Progenitor cell of endocrine pancreas (in vitro differentiated cells): ENCODE results near the gene RFESD. TPM values are rescaled to one million over a fixed set of nuclear protein-coding genes. Genes with fewer than 3 reads are reported as not detected.

ENCODE experiments used
- DNase-seq: peaks from one replicate; pipeline ENCODE4 v3.0.0; 2021; ENCODE audit warnings: low spot score; ENCODE audit not compliant: unreplicated experiment
- H3K27ac Mint-ChIP-seq: 2 replicates; pipeline ENCODE4 v1.8.0; 2021; ENCODE audit warnings: mild to moderate bottlenecking, moderate library complexity, mixed read lengths
- H3K27me3 Mint-ChIP-seq: 2 replicates; pipeline ENCODE4 v1.8.0; 2021; ENCODE audit warnings: mixed read lengths
- H3K36me3 Mint-ChIP-seq: 2 replicates; pipeline ENCODE4 v1.8.0; 2022; ENCODE audit warnings: mixed read lengths; ENCODE audit not compliant: insufficient read depth
- H3K4me1 Mint-ChIP-seq: 2 replicates; pipeline ENCODE4 v1.8.0; 2021; ENCODE audit warnings: low read depth, mixed read lengths
- H3K4me3 Mint-ChIP-seq: 2 replicates; pipeline ENCODE4 v1.8.0; 2021; ENCODE audit warnings: low read depth, mild to moderate bottlenecking, moderate library complexity, mixed read lengths
- H3K9me3 Mint-ChIP-seq: 2 replicates; pipeline ENCODE4 v1.8.0; 2021; ENCODE audit warnings: low read depth, mixed read lengths
- total RNA-seq: library from RNA; stranded (reverse); gene quantifications from 2 replicates; pipeline ENCODE4 v1.2.1, GENCODE V29; 2021
- TF ChIP-seq, protein P1 (sequence below): fragments of 200-600 bp; sonication (generic); IDR thresholded peaks from one replicate; pipeline ENCODE4 v1.5.0; 2021; ENCODE audit warnings: antibody characterized with exemption, mild to moderate bottlenecking; ENCODE audit not compliant: unreplicated experiment

Gene RFESD
- total RNA-seq, 1 donor from 2014 or later: 2.9 TPM

DNA sequence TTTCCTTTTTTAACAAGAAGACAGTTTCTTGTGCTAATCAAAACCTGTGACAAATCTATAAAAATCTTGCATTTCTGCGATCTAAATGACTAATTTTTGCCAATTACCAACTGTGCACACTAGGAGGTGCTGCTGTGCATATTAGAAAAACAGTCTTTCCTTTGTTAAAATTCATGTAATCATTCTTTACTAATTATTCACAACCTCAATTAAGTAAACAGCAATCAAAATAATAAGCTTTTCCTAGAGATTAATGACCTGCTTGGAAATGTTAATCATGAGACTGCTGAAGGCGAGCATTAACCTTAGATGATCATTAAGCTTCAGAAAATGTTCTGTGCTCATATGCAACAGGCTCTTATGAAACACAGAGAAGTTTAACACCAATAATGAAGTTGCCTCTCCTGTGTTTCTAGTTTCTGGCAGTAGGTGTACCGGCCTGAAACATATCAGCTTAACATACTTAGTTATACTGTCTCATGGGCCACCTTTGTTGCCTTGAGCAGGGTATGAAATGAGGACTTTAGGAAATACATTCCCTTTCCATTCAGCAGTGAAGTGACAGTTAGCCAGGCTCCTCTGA, 17.7 kb downstream of the RFESD start:
- no peaks in the 10 kb centered on the region for H3K27me3 Mint-ChIP-seq
- H3K4me1 Mint-ChIP-seq: peaks cover 5% of the 10 kb centered on the region
- no peak for DNase-seq
- H3K36me3 Mint-ChIP-seq: no peaks in the 10 kb centered on the region
- TF ChIP-seq, protein P1, sequence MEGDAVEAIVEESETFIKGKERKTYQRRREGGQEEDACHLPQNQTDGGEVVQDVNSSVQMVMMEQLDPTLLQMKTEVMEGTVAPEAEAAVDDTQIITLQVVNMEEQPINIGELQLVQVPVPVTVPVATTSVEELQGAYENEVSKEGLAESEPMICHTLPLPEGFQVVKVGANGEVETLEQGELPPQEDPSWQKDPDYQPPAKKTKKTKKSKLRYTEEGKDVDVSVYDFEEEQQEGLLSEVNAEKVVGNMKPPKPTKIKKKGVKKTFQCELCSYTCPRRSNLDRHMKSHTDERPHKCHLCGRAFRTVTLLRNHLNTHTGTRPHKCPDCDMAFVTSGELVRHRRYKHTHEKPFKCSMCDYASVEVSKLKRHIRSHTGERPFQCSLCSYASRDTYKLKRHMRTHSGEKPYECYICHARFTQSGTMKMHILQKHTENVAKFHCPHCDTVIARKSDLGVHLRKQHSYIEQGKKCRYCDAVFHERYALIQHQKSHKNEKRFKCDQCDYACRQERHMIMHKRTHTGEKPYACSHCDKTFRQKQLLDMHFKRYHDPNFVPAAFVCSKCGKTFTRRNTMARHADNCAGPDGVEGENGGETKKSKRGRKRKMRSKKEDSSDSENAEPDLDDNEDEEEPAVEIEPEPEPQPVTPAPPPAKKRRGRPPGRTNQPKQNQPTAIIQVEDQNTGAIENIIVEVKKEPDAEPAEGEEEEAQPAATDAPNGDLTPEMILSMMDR: peak; percentile 92
- no peak overlapping the region for H3K4me3 Mint-ChIP-seq
- H3K9me3 Mint-ChIP-seq: no peaks in the 10 kb centered on the region
- H3K27ac Mint-ChIP-seq: no peak overlapping the region

DNA sequence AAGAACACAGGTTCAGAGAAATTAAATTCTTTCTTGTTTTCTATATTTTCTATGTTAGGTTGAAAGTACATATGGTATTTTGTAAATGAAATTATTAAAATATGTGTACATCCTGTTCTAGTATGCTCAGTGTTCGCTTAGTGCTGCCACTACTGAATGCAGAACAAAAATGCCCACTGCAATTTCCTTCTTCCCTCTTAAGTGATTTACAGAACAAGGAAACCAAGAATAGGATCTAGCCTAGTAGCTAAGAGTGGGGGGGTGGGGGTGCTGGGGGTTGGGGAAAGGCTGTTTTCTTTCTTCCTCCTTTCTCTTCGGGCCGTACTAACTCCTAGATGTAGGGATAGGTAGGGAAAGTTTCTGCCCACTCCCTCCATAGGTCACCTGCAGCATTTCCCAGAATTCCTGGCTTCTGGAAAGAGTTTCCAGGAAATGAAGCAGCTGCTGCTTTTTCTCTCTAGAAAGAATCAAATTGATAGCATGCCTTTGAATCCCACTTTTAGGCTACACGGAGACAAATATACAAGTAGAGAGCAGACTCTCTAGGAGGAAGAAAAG, 20.6 kb downstream of the RFESD start:
- no peaks in the 10 kb centered on the region for H3K27me3 Mint-ChIP-seq
- H3K36me3 Mint-ChIP-seq: no peaks in the 10 kb centered on the region
- DNase-seq: no peak
- H3K4me3 Mint-ChIP-seq: no peak overlapping the region
- no peak overlapping the region for H3K27ac Mint-ChIP-seq
- H3K4me1 Mint-ChIP-seq: peaks cover 5% of the 10 kb centered on the region
- H3K9me3 Mint-ChIP-seq: no peaks in the 10 kb centered on the region
- TF ChIP-seq, protein P1: no peak

DNA sequence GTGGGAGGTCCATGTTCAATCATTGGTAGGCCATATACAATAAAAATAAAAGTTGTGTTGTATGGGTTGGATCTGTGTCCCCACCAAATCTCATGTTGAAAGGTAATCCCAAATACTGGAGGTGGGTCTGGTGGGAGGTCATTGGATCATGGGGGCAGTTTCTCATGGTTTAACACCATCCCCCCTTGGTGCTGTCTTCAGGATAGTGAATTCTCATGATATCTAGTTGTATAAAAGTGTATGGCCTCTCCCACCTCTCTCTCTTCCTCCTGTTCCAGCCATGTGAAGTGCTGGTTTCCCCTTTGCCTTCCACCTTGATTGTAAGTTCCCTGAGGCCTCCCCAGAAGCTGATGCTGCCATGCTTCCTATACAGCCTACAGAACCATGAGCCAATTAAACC, 21.1 kb downstream of the RFESD start:
- Mint-ChIP-seq H3K9me3 (no peaks in the 10 kb centered on the region), H3K27me3 (no peaks in the 10 kb centered on the region), H3K4me3 (no peak overlapping the region), H3K36me3 (no peaks in the 10 kb centered on the region), H3K4me1 (peaks cover 8% of the 10 kb centered on the region), H3K27ac (no peak overlapping the region)
- TF ChIP-seq, protein P1: no peak
- DNase-seq: no peak

DNA sequence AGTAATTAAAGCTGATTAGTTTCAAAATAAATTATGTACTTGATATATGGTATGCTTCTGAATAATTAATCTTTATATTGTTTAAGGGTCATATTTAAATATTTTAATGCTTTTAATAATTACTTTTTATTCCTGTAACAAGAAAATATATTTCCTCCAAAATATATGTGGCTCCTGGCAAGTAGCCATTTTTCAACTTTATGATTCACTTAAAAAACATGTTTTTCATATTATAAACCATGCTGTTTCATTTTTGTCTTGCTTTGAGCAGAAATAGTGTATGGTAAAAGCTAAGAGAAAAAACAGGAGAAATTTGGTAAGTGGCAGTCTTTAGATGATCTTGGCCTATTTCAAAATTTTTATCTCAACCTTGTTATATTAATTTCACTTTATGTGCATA, 21.6 kb downstream of the RFESD start:
- H3K4me3 Mint-ChIP-seq: no peak overlapping the region
- TF ChIP-seq, protein P1: no peak
- no peak overlapping the region for H3K27ac Mint-ChIP-seq

DNA sequence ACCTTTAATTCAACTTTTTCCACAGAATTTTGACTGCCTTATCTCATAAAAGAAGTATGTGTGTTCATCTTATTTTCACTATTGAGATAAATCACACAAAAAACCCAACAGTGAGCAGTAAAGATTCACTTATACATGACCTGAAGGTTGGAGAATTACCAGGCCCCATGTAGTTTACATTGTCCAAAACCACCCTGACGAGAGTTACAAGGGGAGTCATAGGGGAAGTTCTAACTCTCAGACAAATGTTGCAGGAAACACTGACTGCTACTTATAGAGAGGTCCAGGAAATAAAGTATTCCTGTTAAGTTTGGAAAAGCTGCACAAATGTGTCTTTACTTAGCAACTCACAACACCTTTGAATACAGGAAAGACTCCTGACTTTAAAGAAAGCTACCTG, 22.2 kb downstream of the RFESD start:
- H3K4me3 Mint-ChIP-seq: no peak overlapping the region
- no peaks in the 10 kb centered on the region for H3K27me3 Mint-ChIP-seq
- no peaks in the 10 kb centered on the region for H3K9me3 Mint-ChIP-seq
- no peaks in the 10 kb centered on the region for H3K36me3 Mint-ChIP-seq
- H3K27ac Mint-ChIP-seq: no peak overlapping the region
- TF ChIP-seq, protein P1: no peak
- peaks cover 12% of the 10 kb centered on the region for H3K4me1 Mint-ChIP-seq
- DNase-seq: no peak

More for the DNA sequence above, 21.6 kb downstream of the RFESD start:
- Mint-ChIP-seq H3K9me3 (no peaks in the 10 kb centered on the region), H3K36me3 (no peaks in the 10 kb centered on the region), H3K27me3 (no peaks in the 10 kb centered on the region), H3K4me1 (peaks cover 12% of the 10 kb centered on the region)
- no peak for DNase-seq
